GM18951 (cell line): ENCODE measurements around the gene ZYG11A.

Experiments used
- POLR2A ChIP-seq: IDR thresholded peaks from 4 replicates; pipeline ENCODE4 v1.6.1; 2011; ENCODE audit warnings: mild to moderate bottlenecking; ENCODE audit not compliant: insufficient read length, insufficient read depth; ENCODE audit errors: extremely low read depth
- in situ Hi-C: fragments of 300-500 bp; cut with MboI; formaldehyde crosslinking; loops from one replicate; pipeline ENCODE4 v1.12.0; 2022; ENCODE audit warnings: low sequenced_read_pairs, mixed read lengths, inconsistent platforms; ENCODE audit not compliant: unreplicated experiment

Gene ZYG11A

GRCh38 chr1:52943876-52944416 lies 101.4 kb downstream of the ZYG11A start:
- TF ChIP-seq POLR2A = no peak
- in situ Hi-C loops = no loop called here

GRCh38 chr1:52944566-52944965 lies 102.0 kb downstream of the ZYG11A start:
- TF ChIP-seq POLR2A = no peak
- in situ Hi-C loops = no loop called here
